Measurements from ENCODE around the gene NAPEPLD. TPM values are rescaled to one million over a fixed set of nuclear protein-coding genes. Genes with fewer than 3 reads are reported as not detected.

The NAPEPLD gene
- total RNA-seq, 2 donors from 2014 or later: 10.7 to 27.7 TPM

- Histone ChIP-seq H3K4me3 (no peak overlapping the region), H3K4me1 (ENCODE audit: control insufficient read depth in 1 of 2, low read depth in 2 of 2) (peaks cover 9 to 22% of the 10 kb centered on the region in 2 donors), H3K9me3 (no peaks in the 10 kb centered on the region), H3K27ac (peak overlapping the region; percentile 15 to 41), H3K27me3 (replicated peaks; ENCODE audit: insufficient read depth) (no peaks in the 10 kb centered on the region), H3K36me3 (no peaks in the 10 kb centered on the region)
- DNase-seq (ENCODE audit: low spot score) (no peak), ATAC-seq (ENCODE audit: insufficient number of reproducible peaks, low FRiP score, low read depth) (no peak)
- no peak for TF ChIP-seq CTCF (IDR thresholded peaks at IDR 0.05)
These were observed 27.3 kb downstream of the NAPEPLD start for GRCh38 chr7:103121641-103122040.

GRCh38 chr7:103120362-103120761, 28.5 kb downstream of the NAPEPLD start:
- Histone ChIP-seq H3K27me3 (replicated peaks; ENCODE audit: insufficient read depth) (no peaks in the 10 kb centered on the region), H3K4me3 (no peak overlapping the region), H3K9me3 (no peaks in the 10 kb centered on the region), H3K4me1 (ENCODE audit: control insufficient read depth in 1 of 2, low read depth in 2 of 2) (peaks cover 9 to 22% of the 10 kb centered on the region in 2 donors), H3K27ac (peak overlapping the region; percentile 42 to 82), H3K36me3 (no peaks in the 10 kb centered on the region)
- no peak for DNase-seq (ENCODE audit: low spot score)
- no peak for ATAC-seq (ENCODE audit: insufficient number of reproducible peaks, low FRiP score, low read depth)
- no peak for TF ChIP-seq CTCF (IDR thresholded peaks at IDR 0.05)

DNA sequence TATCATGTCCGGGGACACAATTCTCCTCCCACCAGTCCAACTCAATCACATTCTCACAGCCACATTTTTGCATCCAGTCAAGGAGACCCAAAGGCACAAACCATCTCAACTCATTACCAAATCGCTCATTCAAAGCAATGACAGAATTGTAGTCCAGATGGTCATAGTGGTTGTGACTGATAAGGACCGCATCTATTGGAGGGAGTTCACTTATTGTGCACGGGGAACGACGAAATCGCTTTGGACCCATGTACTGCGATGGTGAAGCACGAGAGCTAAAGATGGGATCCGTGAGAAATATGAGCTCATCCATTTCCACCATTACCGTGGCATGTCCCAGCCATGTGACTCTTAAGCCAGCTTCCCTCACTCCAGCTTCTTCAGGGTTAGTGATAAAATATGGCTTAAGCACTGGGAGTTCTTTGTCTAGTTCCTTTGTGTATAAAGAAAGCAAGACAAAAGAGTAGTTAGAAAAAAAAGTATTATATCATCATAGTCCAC, 29.1 kb downstream of the NAPEPLD start:
- no peak overlapping the region for H3K4me3 ChIP-seq
- no peak for TF ChIP-seq CTCF (IDR thresholded peaks at IDR 0.05)
- no peaks in the 10 kb centered on the region for H3K36me3 ChIP-seq
- ATAC-seq (ENCODE audit: insufficient number of reproducible peaks, low FRiP score, low read depth): no peak
- no peaks in the 10 kb centered on the region for H3K27me3 ChIP-seq (replicated peaks; ENCODE audit: insufficient read depth)
- H3K4me1 ChIP-seq (ENCODE audit: control insufficient read depth in 1 of 2, low read depth in 2 of 2): peaks cover 9 to 22% of the 10 kb centered on the region in 2 donors
- DNase-seq (ENCODE audit: low spot score): no peak
- no peaks in the 10 kb centered on the region for H3K9me3 ChIP-seq
- peak overlapping the region; percentile 42 to 82 for H3K27ac ChIP-seq

DNA sequence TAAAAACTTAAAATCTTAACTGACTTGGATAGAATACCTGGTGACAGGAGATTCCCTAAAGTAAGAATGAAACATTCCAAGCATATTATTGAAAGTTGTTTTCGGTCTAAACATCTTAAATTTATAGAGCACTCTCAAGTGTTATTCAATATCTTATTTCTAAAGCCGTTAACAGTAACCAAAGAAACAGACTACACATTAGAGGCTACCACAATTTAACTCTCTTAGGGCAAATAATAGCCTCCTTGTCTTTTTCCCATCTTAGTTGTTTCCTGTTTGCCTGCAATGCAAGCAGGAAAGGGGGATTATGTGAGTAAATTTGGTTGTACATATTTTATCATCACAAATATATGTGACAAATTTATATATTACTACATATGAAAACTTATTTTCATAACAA, 31.4 kb downstream of the NAPEPLD start:
- ATAC-seq (ENCODE audit: insufficient number of reproducible peaks, low FRiP score, low read depth) (no peak), DNase-seq (ENCODE audit: low spot score) (no peak)
- Histone ChIP-seq H3K27me3 (replicated peaks; ENCODE audit: insufficient read depth) (no peaks in the 10 kb centered on the region), H3K4me3 (no peak overlapping the region), H3K36me3 (no peaks in the 10 kb centered on the region), H3K4me1 (ENCODE audit: control insufficient read depth in 1 of 2, low read depth in 2 of 2) (peaks cover 9 to 32% of the 10 kb centered on the region in 2 donors), H3K27ac (no peak overlapping the region), H3K9me3 (no peaks in the 10 kb centered on the region)
- TF ChIP-seq CTCF (IDR thresholded peaks at IDR 0.05): no peak

- ATAC-seq (ENCODE audit: insufficient number of reproducible peaks, low FRiP score, low read depth): no peak
- TF ChIP-seq CTCF (IDR thresholded peaks at IDR 0.05): no peak
- Histone ChIP-seq H3K27me3 (replicated peaks; ENCODE audit: insufficient read depth) (no peaks in the 10 kb centered on the region), H3K4me3 (no peak overlapping the region), H3K36me3 (no peaks in the 10 kb centered on the region), H3K27ac (no peak overlapping the region), H3K9me3 (no peaks in the 10 kb centered on the region), H3K4me1 (ENCODE audit: control insufficient read depth in 1 of 2, low read depth in 2 of 2) (peaks cover 9 to 32% of the 10 kb centered on the region in 2 donors)
- DNase-seq (ENCODE audit: low spot score): no peak
These were observed 31.9 kb downstream of the NAPEPLD start for GRCh38 chr7:103116991-103117390.
